ENCODE measurements around the gene FAM13A.

- TF ChIP-seq NONO (IDR thresholded peaks at IDR 0.05): no peak
- no peak for TF ChIP-seq NONO (CRISPR knock-in tag; conservative IDR thresholded peaks at IDR 0.05)
- TF ChIP-seq, protein P1, sequence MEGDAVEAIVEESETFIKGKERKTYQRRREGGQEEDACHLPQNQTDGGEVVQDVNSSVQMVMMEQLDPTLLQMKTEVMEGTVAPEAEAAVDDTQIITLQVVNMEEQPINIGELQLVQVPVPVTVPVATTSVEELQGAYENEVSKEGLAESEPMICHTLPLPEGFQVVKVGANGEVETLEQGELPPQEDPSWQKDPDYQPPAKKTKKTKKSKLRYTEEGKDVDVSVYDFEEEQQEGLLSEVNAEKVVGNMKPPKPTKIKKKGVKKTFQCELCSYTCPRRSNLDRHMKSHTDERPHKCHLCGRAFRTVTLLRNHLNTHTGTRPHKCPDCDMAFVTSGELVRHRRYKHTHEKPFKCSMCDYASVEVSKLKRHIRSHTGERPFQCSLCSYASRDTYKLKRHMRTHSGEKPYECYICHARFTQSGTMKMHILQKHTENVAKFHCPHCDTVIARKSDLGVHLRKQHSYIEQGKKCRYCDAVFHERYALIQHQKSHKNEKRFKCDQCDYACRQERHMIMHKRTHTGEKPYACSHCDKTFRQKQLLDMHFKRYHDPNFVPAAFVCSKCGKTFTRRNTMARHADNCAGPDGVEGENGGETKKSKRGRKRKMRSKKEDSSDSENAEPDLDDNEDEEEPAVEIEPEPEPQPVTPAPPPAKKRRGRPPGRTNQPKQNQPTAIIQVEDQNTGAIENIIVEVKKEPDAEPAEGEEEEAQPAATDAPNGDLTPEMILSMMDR (CRISPR knock-in tag; IDR thresholded peaks at IDR 0.05): no peak
- TF ChIP-seq SRF (IDR thresholded peaks at IDR 0.05; ENCODE audit: low read depth, low read length): no peak
- TF ChIP-seq ZNF562 (CRISPR knock-in tag; IDR thresholded peaks at IDR 0.05; ENCODE audit: borderline replicate concordance): no peak
- TF ChIP-seq, protein P2, sequence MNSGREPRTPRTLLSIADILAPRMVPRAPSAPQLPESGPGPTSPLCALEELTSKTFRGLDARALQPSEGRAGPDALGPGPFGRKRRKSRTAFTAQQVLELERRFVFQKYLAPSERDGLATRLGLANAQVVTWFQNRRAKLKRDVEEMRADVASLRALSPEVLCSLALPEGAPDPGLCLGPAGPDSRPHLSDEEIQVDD (CRISPR knock-in tag; IDR thresholded peaks at IDR 0.05; ENCODE audit: borderline replicate concordance): no peak
- no peak for TF ChIP-seq ZNF766 (CRISPR knock-in tag; IDR thresholded peaks at IDR 0.05; ENCODE audit: borderline replicate concordance)
- no peak for TF ChIP-seq TAF15 (IDR thresholded peaks at IDR 0.05; ENCODE audit: low read depth, low read length, poor library complexity, severe bottlenecking)
- no peak for TF ChIP-seq ZNF350 (CRISPR knock-in tag; IDR thresholded peaks at IDR 0.05; ENCODE audit: borderline replicate concordance, low read depth)
- TF ChIP-seq BHLHE40 (IDR thresholded peaks at IDR 0.05; ENCODE audit: low read length): no peak
- TF ChIP-seq FOXP1 (IDR thresholded peaks at IDR 0.05): no peak
- TF ChIP-seq FOXP1 (CRISPR knock-in tag; IDR thresholded peaks at IDR 0.05): no peak
- TF ChIP-seq SSRP1 (CRISPR knock-in tag; IDR thresholded peaks at IDR 0.05): no peak
- TF ChIP-seq HOMEZ (CRISPR knock-in tag; IDR thresholded peaks at IDR 0.05; ENCODE audit: low read depth): no peak
- TF ChIP-seq, protein P3, sequence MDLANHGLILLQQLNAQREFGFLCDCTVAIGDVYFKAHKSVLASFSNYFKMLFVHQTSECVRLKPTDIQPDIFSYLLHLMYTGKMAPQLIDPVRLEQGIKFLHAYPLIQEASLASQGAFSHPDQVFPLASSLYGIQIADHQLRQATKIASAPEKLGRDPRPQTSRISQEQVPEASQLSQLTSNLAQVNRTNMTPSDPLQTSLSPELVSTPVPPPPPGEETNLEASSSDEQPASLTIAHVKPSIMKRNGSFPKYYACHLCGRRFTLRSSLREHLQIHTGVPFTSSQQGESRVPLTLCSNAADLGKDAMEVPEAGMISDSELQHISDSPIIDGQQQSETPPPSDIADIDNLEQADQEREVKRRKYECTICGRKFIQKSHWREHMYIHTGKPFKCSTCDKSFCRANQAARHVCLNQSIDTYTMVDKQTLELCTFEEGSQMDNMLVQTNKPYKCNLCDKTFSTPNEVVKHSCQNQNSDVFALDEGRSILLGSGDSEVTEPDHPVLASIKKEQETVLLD (CRISPR knock-in tag; IDR thresholded peaks at IDR 0.05; ENCODE audit: low read depth): no peak
- TF ChIP-seq ZNF503 (CRISPR knock-in tag; IDR thresholded peaks at IDR 0.05): no peak
Measured at GRCh38 chr4:88702782-88703181, 354.2 kb downstream of the FAM13A start.
